Liver (tissue), 9 donors: Measurements from ENCODE around the gene PSTPIP1. TPM values are rescaled to one million over a fixed set of nuclear protein-coding genes. Genes with fewer than 3 reads are reported as not detected.

Source experiments
- DNase-seq: peaks from one replicate; pipeline ENCODE4 v3.0.0-alpha.2; 2017; ENCODE audit warnings: low spot score
- H3K27ac ChIP-seq, 2 donors: one replicate each; pipeline ENCODE4 v1.7.0; 2013; ENCODE audit warnings: inconsistent platforms in 2 of 2, low read length in 2 of 2, control low read depth in 1 of 2, low read depth in 1 of 2, mild to moderate bottlenecking in 1 of 2
- H3K27me3 ChIP-seq, 4 donors: one replicate each; pipeline versions ENCODE4 v1.6.1 to v1.7.0; 2013; ENCODE audit warnings: low read length in 3 of 4, inconsistent platforms in 1 of 4, mild to moderate bottlenecking in 1 of 4, moderate library complexity in 1 of 4; ENCODE audit not compliant: control insufficient read depth in 4 of 4, insufficient read depth in 4 of 4
- H3K36me3 ChIP-seq, 4 donors: one replicate each; pipeline versions ENCODE4 v1.6.1 to v1.7.0; 2013; ENCODE audit warnings: low read length in 3 of 4, mild to moderate bottlenecking in 3 of 4, low read depth in 1 of 4, moderate library complexity in 1 of 4; ENCODE audit not compliant: control insufficient read depth in 4 of 4, insufficient read depth in 3 of 4
- H3K4me1 ChIP-seq, 4 donors: one replicate each; pipeline versions ENCODE4 v1.6.1 to v1.7.0; 2013; ENCODE audit warnings: low read length in 3 of 4, mild to moderate bottlenecking in 3 of 4, moderate library complexity in 1 of 4; ENCODE audit not compliant: control insufficient read depth in 4 of 4, insufficient read depth in 4 of 4
- H3K4me3 ChIP-seq, 3 donors: one replicate each; pipeline versions ENCODE4 v1.6.1 to v1.7.0; 2013; ENCODE audit warnings: low read length in 3 of 3, control low read depth in 1 of 3, low read depth in 1 of 3, mild to moderate bottlenecking in 1 of 3
- H3K9ac ChIP-seq, 2 donors: one replicate each; pipeline ENCODE4 v1.7.0; 2013; ENCODE audit warnings: low read length in 2 of 2, mild to moderate bottlenecking in 2 of 2, moderate library complexity in 2 of 2, control low read depth in 1 of 2, low read depth in 1 of 2
- H3K9me3 ChIP-seq, 4 donors: one replicate each; pipeline versions ENCODE4 v1.6.1 to v1.7.0; 2013; ENCODE audit warnings: low read length in 3 of 4; ENCODE audit not compliant: control insufficient read depth in 4 of 4
- ATF3 ChIP-seq: IDR thresholded peaks from 2 replicates; pipeline ENCODE4 v1.6.1; 2016; ENCODE audit warnings: antibody characterized with exemption
- CTCF ChIP-seq: fragments of 150-350 bp; IDR thresholded peaks from 2 replicates; pipeline ENCODE4 v1.5.1; 2017; ENCODE audit warnings: improper control_type of control experiment, low read depth, low read length; ENCODE audit not compliant: missing input control
- EGR1 ChIP-seq, 2 donors: IDR thresholded peaks; 2 replicates each; pipeline ENCODE4 v1.6.1; 2016 to 2018; ENCODE audit warnings: antibody characterized with exemption in 2 of 2, low read depth in 2 of 2
- FOXA1 ChIP-seq: IDR thresholded peaks from 2 replicates; pipeline ENCODE4 v1.6.1; 2016; ENCODE audit warnings: antibody characterized with exemption
- FOXA2 ChIP-seq: IDR thresholded peaks from 2 replicates; pipeline ENCODE4 v1.6.1; 2016; ENCODE audit warnings: antibody characterized with exemption
- HNF4A ChIP-seq, 2 donors: conservative IDR thresholded peaks; 2 replicates each; pipeline ENCODE4 v1.6.1; 2016; ENCODE audit warnings: antibody characterized with exemption in 2 of 2, mild to moderate bottlenecking in 2 of 2
- HNF4G ChIP-seq: IDR thresholded peaks from 2 replicates; pipeline ENCODE4 v1.6.1; 2016; ENCODE audit warnings: antibody characterized with exemption
- JUND ChIP-seq, 2 donors: IDR thresholded peaks; 2 replicates each; pipeline ENCODE4 v1.6.1; 2016; ENCODE audit warnings: antibody characterized with exemption in 2 of 2
- NR2F2 ChIP-seq: IDR thresholded peaks from 2 replicates; pipeline ENCODE4 v1.6.1; 2016; ENCODE audit warnings: antibody characterized with exemption
- RAD21 ChIP-seq, 2 donors: IDR thresholded peaks; 2 replicates each; pipeline ENCODE4 v1.6.1; 2016; ENCODE audit warnings: antibody characterized with exemption in 2 of 2, mild to moderate bottlenecking in 2 of 2
- REST ChIP-seq: IDR thresholded peaks from 2 replicates; pipeline ENCODE4 v1.6.1; 2016; ENCODE audit warnings: antibody characterized with exemption, mild to moderate bottlenecking
- RXRA ChIP-seq, 2 donors: IDR thresholded peaks; 2 replicates each; pipeline ENCODE4 v1.6.1; 2017 to 2018; ENCODE audit warnings: antibody characterized with exemption in 2 of 2, mild to moderate bottlenecking in 1 of 2
- SP1 ChIP-seq: IDR thresholded peaks from 2 replicates; pipeline ENCODE4 v1.6.1; 2018; ENCODE audit warnings: antibody characterized with exemption, mild to moderate bottlenecking
- TAF1 ChIP-seq: conservative IDR thresholded peaks from 2 replicates; pipeline ENCODE4 v1.6.1; 2016; ENCODE audit warnings: antibody characterized with exemption, mild to moderate bottlenecking
- YY1 ChIP-seq: IDR thresholded peaks from 2 replicates; pipeline ENCODE4 v1.6.1; 2016; ENCODE audit warnings: antibody characterized with exemption, mild to moderate bottlenecking
- WGBS: extraction: QIAGEN DNeasy Blood & Tissue Kit; methylation state at CpG from one replicate; pipeline ENCODE4 v1.1.7; 2013; 5-methylcytosine and 5-hydroxymethylcytosine counted together
- polyA plus RNA-seq, 2 donors: library from polyadenylated mRNA; stranded (reverse) in 1 of 2; unstranded in 1 of 2; fragments of 200-250 nt in 1 of 2; fragments of >200 nt in 1 of 2; fragmentation: Nextera tagmentation in 1 of 2; extraction: Ambion mirVana in 1 of 2; gene quantifications; one replicate each; pipeline versions ENCODE4 v1.2.1 to v1.2.3, GENCODE V29; 2013 to 2015
- total RNA-seq, 2 donors: library from RNA; depleted of rRNA; stranded (reverse); fragments of >200 nt; gene quantifications; one replicate each; pipeline ENCODE4 v1.2.3, GENCODE V29; 2014
- TF ChIP-seq, protein P1 (sequence below): IDR thresholded peaks from 2 replicates; pipeline ENCODE4 v1.6.1; 2016; ENCODE audit warnings: antibody characterized with exemption
- TF ChIP-seq, protein P2 (sequence below): IDR thresholded peaks from 2 replicates; pipeline ENCODE4 v1.6.1; 2016; ENCODE audit warnings: antibody characterized with exemption
- donor health status: healthy.
- donor health status: healthy.
- donor health status: healthy.
- donor health status: healthy.
- donor health status: healthy.

PSTPIP1 gene
- total and polyA plus RNA-seq, 4 donors = 1.1 to 4.6 (median 3.0) TPM

DNA sequence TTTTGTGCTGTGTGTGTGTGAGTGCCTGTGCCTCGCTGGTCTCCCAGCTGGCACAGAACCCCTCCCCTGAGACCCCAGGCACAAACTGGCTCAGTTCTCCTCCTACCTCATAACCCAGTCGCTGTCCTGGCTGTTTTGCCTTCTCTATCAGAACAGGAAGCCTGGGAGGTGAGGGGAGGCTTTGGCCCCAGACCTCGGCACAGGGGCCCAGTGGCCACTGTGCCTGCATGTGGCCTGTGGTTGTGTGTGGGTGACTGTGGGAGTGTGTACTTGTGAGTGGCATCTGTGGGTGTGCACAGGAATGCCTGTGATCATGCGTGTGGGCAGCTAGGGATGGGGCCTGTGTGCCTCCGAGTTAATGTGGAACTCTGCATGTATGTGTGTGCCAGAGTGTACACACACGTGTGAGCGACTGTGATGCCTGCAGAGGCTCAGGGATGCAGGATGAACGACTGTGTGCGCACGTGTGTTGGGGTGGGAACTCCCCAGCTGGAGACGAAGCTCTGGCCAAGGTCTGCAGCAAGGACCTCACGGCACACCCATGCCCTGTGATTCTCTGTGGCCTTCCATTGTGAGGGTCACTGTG is 32.3 kb downstream of the PSTPIP1 start:
- no peak for DNase-seq
- H3K9ac ChIP-seq = no peak overlapping the region
- no peaks in the 10 kb centered on the region for H3K36me3 ChIP-seq
- peaks cover 0 to 6% (median under 1%) of the 10 kb centered on the region in 4 donors for H3K4me1 ChIP-seq
- no peaks in the 10 kb centered on the region for H3K9me3 ChIP-seq
- TF ChIP-seq YY1 (no peak), SP1 (no peak), HNF4G (no peak), FOXA2 (no peak), EGR1 (IDR thresholded peaks at IDR 0.05; ENCODE audit: low read depth in 2 of 2) (no peak), TAF1 (no peak), NR2F2 (no peak), REST (no peak), JUND (IDR thresholded peaks at IDR 0.05) (no peak), CTCF (no peak), FOXA1 (no peak), ATF3 (no peak), HNF4A (conservative IDR thresholded peaks at IDR 0.05) (no peak)
- TF ChIP-seq, protein P1, sequence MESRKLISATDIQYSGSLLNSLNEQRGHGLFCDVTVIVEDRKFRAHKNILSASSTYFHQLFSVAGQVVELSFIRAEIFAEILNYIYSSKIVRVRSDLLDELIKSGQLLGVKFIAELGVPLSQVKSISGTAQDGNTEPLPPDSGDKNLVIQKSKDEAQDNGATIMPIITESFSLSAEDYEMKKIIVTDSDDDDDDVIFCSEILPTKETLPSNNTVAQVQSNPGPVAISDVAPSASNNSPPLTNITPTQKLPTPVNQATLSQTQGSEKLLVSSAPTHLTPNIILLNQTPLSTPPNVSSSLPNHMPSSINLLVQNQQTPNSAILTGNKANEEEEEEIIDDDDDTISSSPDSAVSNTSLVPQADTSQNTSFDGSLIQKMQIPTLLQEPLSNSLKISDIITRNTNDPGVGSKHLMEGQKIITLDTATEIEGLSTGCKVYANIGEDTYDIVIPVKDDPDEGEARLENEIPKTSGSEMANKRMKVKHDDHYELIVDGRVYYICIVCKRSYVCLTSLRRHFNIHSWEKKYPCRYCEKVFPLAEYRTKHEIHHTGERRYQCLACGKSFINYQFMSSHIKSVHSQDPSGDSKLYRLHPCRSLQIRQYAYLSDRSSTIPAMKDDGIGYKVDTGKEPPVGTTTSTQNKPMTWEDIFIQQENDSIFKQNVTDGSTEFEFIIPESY = no peak
- no peaks in the 10 kb centered on the region for H3K27me3 ChIP-seq
- no peak overlapping the region for H3K27ac ChIP-seq
- WGBS = 91% methylated on average over 12 of the region's 12 CpGs
- no peak overlapping the region for H3K4me3 ChIP-seq

GRCh38 chr15:77027697-77028450 is 32.9 kb downstream of the PSTPIP1 start:
- H3K4me1 ChIP-seq = peaks cover 0 to 6% (median under 1%) of the 10 kb centered on the region in 4 donors
- WGBS = 43% methylated on average over 45 of the region's 45 CpGs
- no peaks in the 10 kb centered on the region for H3K27me3 ChIP-seq
- DNase-seq = no peak
- no peak for TF ChIP-seq RXRA (IDR thresholded peaks at IDR 0.05)
- TF ChIP-seq, protein P2, sequence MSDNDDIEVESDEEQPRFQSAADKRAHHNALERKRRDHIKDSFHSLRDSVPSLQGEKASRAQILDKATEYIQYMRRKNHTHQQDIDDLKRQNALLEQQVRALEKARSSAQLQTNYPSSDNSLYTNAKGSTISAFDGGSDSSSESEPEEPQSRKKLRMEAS = no peak
- TF ChIP-seq, protein P1 = no peak
- TF ChIP-seq TAF1 = no peak
- TF ChIP-seq EGR1 (IDR thresholded peaks at IDR 0.05; ENCODE audit: low read depth in 2 of 2) = no peak
- TF ChIP-seq YY1 = no peak
- TF ChIP-seq RAD21 (IDR thresholded peaks at IDR 0.05) = no peak
- H3K9me3 ChIP-seq = no peaks in the 10 kb centered on the region
- no peaks in the 10 kb centered on the region for H3K36me3 ChIP-seq
- H3K4me3 ChIP-seq = no peak overlapping the region
- no peak overlapping the region for H3K27ac ChIP-seq
- no peak overlapping the region for H3K9ac ChIP-seq
